GM18870 (cell line): Measurements from ENCODE around the gene PCARE.
"Not testable (repeated sequence)": the region's sequence is repeated elsewhere in the genome, so short reads cannot be mapped to it uniquely, and the experiment has no call there.

Source experiments
- ATAC-seq: cut with Tn5 transposase; IDR thresholded peaks from one replicate; pipeline ENCODE4 v1.9.1; 2021; ENCODE audit warnings: moderate library complexity; ENCODE audit not compliant: unreplicated experiment

Gene PCARE

DNA sequence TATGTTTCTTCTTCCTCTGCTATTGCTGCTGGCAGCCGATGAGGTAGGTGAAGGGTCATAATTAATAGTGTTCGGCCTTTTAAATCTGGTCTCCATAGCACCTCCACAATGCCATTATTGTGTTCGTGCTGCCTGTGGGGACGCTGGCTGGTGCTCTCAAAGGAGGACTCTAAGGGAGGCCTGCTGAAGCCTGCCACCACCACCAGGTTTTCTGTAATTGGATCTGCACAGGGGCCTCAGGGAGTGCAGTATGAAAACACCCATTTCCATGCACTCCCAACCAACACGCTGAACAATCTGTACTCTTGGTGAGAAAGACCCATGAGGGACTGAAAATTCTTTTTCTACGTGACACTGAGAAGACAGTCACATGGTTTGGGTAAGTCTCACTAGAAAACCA lies 23.2 kb upstream of the PCARE start:
- ATAC-seq = no peak

DNA sequence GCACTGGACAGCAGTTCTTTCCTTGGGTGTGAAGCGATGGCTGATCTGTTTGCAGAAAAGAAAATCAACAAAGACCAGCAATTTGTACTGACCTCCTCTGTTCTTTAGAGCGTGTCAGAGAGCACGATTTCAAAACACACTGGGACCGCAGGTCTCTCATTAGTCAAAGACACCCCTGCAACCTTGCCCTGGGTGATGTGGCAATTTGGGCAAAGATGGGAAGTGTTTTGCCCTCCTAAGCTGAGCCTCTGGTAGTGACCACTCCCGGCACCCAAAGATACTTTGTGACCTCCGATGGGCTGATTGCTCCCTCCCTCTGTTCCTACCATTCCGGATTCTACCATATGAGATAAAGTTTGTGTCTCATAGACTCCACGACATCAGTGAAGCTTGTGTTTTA lies 22.6 kb upstream of the PCARE start:
- no peak for ATAC-seq

DNA sequence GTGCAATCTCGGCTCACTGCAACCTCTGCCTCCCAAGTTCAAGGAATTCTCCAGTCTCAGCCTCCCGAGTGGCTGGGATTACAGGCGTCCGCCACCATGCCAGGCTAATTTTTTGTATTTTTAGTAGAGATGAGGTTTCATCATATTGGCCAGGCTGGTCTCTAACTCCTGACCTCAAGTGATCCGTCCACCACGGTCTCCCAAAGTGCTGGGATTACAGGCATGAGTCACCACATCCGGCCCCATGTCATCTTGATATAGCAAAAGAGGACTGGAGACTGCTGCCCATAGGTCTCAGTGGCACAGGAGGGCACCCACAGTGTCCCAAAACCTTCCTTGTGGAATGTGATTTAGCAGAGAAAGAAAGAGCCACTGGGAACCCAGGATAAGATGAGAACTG lies 16.0 kb upstream of the PCARE start:
- not testable (repeated sequence) for ATAC-seq

DNA sequence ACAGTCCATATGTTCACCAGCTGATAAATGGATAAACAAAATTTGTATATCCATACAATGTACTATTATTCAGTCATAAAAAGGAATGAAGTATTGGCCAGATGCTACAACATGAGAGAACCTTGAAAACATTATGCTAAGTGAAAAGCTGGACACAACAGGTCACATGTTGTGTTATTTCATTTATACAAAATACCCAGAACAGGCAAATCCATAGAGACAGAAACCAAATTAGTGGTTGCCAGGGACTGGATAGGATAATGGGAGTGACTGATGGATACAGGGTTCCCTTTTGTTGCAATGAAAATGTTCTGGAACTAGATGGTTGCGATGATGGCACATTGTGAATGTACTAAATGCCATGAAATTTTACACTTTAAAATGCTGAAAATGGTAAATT lies 10.2 kb upstream of the PCARE start:
- no peak for ATAC-seq

DNA sequence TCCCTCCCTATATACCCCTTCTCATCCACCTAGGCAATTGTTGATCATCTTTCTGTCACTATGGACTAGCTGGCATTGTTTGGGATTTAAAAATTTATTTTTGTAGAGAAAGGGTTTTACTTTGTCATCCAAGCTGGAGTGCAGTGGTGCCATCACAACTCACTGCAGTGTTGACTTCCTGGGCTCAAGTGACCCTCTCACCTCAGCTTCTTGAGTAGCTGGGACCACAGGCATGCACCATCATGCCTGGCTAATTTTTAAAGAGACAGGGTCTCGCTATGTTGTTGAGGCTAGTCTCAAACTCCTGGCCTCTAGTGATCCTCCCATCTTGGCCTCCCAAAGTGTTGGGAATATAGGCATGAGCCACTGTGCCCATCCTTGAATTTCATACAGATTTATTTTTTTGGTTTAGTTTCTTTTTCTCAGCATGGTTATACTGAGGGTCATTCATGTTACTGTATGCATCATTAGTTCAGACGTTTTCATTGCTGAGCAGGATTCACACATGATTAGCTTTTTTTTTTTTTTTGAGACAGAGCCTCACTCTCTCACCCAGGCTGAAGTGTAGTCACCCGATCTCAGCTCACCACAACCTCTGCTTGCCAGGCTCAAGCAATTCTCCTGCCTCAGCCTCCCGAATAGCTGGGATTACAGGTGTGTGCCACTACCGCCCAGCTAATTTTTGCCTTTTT lies 8.6 kb upstream of the PCARE start:
- ATAC-seq = no peak

DNA sequence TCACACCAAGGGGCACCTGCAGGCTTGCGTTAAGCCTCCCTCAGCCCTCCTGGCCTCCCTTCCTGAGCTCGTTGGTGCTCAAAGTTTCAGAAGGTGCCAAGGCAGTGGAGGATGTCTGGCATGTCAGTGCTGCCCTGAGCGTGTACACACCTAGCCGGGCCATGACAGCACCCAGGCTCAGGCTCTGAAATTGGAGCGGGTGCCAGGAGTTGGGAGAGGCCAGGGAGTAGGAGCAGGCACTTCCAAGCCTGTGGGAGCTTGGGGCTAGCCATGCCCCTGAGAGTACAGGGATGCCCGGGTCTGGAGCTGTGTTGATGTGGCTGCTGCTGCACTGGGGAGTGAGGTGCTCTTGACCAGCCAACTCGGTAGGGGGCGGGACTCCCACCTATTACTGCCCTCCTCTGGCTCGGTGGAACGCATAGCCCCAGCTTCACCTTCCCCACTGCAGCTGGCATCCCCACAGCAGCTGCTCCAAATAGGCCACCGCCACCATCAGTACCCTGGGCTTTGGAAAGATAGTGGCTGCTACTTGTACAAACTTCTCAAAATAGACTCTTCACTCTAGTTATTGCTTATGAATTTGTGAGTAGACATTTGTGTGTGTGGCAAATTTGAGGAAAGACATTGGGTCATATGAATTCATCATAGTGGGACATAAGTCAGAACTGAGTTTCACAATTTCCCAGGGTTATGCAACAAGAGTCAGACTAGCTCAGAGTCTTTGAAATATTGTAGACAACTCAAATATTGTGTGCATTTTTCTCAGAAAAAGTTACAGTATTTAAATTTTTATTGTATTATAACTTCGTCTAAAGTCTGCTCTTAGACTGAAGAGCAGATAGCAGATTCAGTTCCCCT lies 6.8 kb upstream of the PCARE start:
- ATAC-seq = no peak

GRCh38 chr2:29079887-29080286 lies 5.6 kb upstream of the PCARE start:
- no peak for ATAC-seq

- ATAC-seq = no peak
Observed at GRCh38 chr2:29075894-29076705, 1.8 kb upstream of the PCARE start.

DNA sequence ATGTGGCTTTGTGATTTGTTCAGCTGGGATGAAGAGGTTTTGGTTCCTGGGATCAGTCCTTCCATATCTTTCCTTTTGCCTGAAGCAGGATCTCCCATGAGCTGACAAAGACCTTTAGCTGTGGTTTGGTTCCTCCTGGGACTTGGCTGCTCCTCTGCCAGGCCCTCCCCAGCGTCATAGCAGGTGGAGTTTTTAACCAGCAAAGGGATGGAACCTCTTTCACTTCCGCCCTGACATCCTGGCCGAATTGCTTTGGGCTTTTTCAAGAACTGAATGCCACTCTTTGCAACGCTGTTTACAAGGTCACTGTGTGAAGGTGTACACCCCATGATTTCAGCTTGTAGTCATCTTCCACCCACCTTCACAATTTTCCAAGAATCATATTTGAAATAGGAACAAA lies 390 bp downstream of the PCARE start:
- no peak for ATAC-seq

DNA sequence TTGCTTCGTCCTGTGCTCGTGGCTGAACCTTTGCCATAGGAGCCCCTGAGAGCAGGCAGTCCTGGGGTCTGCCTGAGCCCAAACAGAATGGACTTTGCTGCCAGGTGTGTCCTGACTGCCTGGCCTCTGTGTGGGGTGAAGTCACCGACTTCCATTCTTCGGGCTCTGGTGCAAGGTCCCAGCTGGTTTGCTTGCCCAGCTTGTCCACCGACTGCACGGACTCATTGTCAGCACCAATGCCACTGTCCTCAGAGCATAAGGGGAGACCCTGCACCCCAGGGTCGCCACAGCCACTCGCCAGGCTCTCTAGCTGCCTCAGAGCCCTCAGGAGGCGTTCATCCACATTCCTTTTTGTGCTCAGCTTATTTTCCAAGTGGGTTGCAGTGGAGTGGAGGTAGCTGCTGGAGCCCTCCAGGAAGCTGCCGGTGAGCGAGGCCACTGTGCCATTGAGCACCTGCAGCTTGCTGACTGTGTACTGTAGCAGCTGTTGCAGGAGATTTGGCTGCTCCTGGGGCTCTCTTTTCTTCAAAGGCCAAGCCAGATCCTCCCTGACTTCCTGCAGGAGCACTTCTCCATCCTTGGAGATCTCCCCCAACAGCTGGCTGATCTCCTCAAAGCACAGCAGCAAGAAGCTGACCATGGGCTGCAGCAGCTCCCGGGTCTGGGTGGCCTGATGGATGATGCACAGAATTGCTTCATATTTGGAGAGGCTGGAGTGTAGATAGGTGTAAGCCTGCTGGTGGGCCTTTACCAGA lies 1.2 kb downstream of the PCARE start:
- ATAC-seq = no peak

- no peak for ATAC-seq
Observed at GRCh38 chr2:29072251-29072650, 2.1 kb downstream of the PCARE start.

DNA sequence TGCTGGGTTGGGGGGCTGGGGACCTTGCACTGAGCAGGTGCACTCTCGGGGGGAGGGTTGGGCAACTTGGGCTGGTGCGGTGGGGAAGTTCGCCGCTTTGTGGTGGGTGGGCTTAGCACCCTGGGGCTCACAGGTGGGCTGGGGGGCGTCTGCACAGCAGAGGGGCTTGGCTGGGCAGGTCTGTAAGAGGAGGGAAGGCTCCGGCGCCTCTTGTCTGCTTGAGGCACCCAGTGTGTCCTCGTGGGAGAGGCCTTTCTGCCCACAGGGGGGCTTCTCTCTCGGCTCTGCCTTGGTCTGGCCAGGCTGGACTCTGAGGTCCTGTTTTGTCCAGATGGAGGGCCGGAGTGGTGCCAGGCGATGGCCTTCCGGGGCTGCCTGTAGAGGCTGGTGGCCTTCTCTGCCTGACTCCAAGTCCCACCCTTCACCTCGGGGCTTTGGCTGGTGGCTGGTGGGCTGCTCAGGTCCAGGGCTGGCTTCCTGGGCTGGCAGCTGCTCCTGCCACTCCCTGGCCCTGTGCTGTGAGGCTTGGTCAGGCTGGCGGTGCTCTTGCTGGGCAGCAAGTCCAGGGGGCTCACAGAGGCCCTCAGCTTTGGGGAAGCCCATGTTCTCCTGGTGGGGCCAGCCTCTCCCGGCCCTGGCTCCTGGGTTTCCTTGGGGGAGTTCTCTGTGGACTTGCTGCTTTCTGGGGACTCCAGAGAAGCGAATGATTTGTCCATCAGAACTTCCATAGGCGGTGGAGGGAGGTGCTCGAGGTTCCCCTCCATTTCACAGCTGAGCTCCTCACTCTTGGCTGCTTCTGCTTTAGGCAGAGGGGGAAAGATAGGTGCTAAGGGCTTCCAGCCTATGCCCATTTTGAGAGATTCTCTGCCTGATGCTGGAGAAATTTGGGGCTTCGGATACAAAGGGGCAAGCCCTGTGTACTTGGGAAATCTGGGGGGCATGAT lies 3.0 kb downstream of the PCARE start:
- no peak for ATAC-seq

DNA sequence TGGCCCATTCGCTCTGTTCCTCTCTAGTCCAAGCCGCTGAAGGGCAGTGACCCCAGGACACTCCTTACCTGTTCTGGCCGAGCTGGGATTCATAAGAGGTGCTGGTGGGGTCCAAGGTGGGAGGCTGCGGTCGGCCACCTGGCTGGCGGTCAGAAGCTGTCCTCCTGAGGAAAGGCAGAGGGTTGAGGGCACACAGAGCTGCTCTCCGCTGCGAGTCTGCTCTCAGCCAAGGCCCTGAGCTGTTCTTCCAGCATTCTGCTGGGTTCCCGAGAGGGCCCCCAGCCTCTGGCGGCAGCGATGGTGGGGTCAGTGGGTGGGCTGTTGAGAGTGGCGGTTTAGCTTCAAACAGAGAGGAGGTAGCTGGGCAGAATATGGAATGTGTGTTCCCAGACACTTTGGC lies 3.8 kb downstream of the PCARE start:
- no peak for ATAC-seq

DNA sequence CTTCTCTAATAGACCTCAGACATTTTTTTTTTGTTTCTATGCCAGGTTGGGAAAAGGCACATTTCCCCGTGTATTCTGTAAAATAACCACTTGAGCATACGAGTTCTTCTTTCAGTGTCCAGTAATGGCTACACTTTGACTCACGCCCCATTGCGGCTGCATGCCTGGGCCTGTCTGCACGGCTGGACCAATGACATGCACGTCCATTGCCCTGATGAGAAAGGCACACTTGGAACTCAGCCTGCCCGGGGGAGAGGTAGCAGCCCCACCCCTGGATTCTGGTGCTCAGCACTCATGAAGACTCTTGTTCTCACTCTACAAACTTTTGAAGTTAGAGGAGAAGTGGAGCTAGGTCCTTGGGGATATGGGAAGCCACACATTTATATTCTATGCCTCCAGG lies 5.8 kb downstream of the PCARE start:
- no peak for ATAC-seq

GRCh38 chr2:29066997-29067605 lies 7.2 kb downstream of the PCARE start:
- ATAC-seq = no peak

- no peak for ATAC-seq
Observed at GRCh38 chr2:29066271-29066860, 8.0 kb downstream of the PCARE start.

DNA sequence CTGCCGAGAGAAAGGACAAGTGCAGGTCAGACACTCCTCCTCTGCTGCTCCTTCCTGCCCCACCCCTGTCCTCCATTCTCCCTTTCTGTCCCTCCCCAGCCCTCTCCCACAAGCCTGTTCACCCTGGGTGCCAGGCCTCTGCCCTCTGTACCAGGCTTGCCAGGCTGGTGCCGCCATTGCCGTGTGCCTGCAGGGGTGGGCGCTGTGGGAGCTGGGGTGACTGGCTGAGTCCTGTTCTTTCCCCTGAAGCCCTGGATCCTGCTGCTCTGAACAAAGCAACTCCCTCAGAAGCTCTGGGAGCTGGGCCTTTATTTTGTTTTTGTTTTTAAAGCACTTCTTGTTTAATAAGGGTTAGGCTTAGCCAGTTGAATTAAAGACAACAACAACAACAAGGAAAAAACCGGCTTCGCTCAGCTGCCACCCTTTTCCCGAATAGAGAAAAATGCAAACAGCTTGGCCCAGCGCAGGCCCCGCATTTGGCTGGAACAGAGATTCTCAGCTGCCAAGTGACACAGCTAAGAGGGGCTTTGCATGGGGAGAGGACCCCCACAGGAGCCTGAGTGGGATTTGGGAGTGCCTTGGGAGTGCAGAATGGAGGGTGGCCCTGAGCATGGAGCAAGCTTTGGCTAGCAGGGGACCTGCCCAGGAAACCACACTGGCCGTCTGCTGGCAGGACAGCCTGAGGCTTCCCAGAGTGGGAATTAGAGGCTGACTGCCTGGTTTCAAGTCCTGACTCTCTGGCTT lies 9.1 kb downstream of the PCARE start:
- ATAC-seq = no peak

DNA sequence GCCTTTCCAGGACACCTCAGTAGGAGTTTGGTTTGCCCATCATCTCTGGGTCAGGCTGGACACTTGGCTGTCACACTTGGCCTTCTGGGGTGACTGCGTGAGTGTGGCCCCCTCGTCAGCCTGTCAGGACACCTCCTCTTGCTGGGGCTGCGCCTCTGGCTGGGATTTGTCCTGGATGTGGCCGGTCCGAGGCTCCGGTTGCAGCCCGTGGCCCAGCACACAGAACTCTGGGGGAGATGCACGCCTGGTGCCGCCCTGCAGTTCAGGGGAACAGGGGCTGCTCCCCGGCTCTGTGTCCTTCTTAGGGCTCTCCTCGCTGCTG lies 9.6 kb downstream of the PCARE start:
- no peak for ATAC-seq

GRCh38 chr2:29064346-29064715 lies 10.0 kb downstream of the PCARE start:
- ATAC-seq = no peak
